Coronary artery (tissue), 2 donors: ENCODE data around the gene VPS11.
A peak's percentile ranks its signal among the peaks of the same experiment; 100 is the strongest.

Source experiments
- DNase-seq: peaks from one replicate; pipeline ENCODE4 v3.0.0-alpha.2; 2017; ENCODE audit warnings: low spot score
- H3K27ac ChIP-seq, 2 donors: fragments of 200-600 bp; sonication (generic); one replicate each; pipeline ENCODE4 v1.5.1; 2016 to 2019
- H3K4me3 ChIP-seq: fragments of 200-600 bp; sonication (generic); 2 replicates; pipeline ENCODE4 v1.5.1; 2016; ENCODE audit warnings: mild to moderate bottlenecking, moderate library complexity
- CTCF ChIP-seq: fragments of 200-600 bp; sonication (generic); IDR thresholded peaks from one replicate; pipeline ENCODE4 v1.5.1; 2019; ENCODE audit warnings: antibody characterized with exemption

Gene VPS11

GRCh38 chr11:119078675-119079420 lies 11.2 kb downstream of the VPS11 start:
- H3K27ac ChIP-seq: no peak overlapping the region
- DNase-seq: no peak
- H3K4me3 ChIP-seq: no peak overlapping the region
- no peak for TF ChIP-seq CTCF

GRCh38 chr11:119081682-119082260 lies 14.2 kb downstream of the VPS11 start:
- H3K27ac ChIP-seq: no peak overlapping the region
- no peak for TF ChIP-seq CTCF
- no peak for DNase-seq
- no peak overlapping the region for H3K4me3 ChIP-seq

DNA sequence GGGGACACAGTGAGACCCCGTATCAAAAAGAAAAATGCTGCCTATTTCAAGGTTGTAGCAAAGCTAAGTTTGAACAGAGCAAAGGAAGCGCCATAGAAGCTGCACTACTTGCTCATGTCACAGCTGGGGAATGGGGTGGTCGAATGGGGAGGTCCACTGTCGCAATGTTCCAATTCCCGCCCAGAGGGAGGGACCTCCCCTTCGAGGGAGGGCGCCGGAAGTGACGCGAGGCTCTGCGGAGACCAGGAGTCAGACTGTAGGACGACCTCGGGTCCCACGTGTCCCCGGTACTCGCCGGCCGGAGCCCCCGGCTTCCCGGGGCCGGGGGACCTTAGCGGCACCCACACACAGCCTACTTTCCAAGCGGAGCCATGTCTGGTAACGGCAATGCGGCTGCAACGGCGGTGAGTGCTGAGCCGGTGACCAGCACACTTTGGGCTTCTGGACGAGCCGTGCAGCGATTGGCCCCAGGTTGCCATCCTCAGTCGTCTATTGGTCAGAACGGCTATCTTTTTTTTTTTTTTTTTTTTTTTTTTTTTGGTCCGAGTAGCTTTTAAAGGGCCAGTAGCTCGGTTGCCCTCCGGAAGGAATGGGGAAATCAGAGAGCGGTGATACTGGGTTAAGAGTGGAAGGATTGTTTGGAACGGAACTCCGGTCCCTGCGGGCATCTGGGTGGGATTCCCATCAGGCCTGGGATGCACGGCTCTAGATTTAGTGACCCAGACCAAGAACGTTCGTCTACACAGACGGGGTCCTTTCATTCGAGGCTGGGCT lies 17.2 kb downstream of the VPS11 start, which contains the start of gene HMBS:
Gene HMBS, plus strand, starts transcription at position 219 of the 774 bp plus-strand sequence. Its CDS starts 153 bp downstream, at position 372.
- peak; percentile 99 for DNase-seq
- peak within 1 kb of the TSS; percentile 69 for H3K4me3 ChIP-seq
- TF ChIP-seq CTCF: no peak
- peak within 1 kb of the TSS; percentile 82 to 86 for H3K27ac ChIP-seq

DNA sequence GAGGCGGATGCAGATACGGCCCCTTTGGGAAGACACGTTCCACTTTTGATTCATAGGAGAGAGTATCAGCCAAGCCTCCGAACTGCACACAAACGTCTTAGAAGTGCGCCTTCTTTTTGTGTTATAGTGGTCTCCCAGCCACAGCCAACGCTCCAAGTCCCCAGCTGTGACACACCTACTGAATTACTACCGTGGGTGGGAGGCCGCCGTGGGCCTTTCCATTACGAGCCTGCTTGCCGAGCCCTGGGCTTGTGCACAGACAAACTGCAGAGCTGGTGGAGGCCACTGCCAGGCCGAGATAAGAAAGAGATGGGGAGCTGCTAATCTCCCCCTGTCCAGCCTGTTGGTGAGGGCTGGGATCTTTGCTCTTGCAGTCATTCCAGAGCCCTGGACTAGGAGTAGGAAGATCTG lies 17.8 kb downstream of the VPS11 start:
- peak overlapping the region; percentile 82 to 86 for H3K27ac ChIP-seq
- peak overlapping the region; percentile 69 for H3K4me3 ChIP-seq
- TF ChIP-seq CTCF: no peak
- no peak for DNase-seq

DNA sequence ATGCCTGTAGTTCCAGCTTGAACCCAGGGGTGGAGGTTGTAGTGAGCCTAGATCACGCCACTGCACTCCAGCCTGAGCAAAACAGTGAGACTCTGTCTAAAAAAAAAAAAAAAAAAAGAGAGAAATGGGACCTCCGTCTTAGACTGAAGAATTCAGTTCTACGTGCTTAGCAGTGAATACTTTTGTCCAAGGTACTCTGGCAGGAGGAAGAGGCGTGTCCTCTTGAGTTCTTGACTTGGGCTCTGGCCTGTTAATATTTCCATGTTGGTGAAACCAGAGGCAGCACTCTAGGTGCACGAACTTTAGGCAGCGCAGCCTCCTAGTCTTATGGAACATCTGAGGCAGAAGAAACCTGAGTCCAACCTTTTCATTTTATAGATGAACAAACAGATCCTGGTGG lies 19.5 kb downstream of the VPS11 start:
- TF ChIP-seq CTCF: no peak
- no peak for DNase-seq
- no peak overlapping the region for H3K27ac ChIP-seq
- H3K4me3 ChIP-seq: no peak overlapping the region

GRCh38 chr11:119087747-119088241 lies 20.2 kb downstream of the VPS11 start:
- no peak for TF ChIP-seq CTCF
- H3K27ac ChIP-seq: no peak overlapping the region
- no peak for DNase-seq
- no peak overlapping the region for H3K4me3 ChIP-seq
